HepG2 (cell line): ENCODE measurements around the gene NOL4L. TPM values are rescaled to one million over a fixed set of nuclear protein-coding genes. Genes with fewer than 3 reads are reported as not detected.

Source experiments
- HIVEP1 ChIP-seq: sonication (generic); formaldehyde crosslinking; IDR thresholded peaks from 2 replicates; pipeline ENCODE4 v1.4.0; 2020; ENCODE audit warnings: mild to moderate bottlenecking, missing genetic modification reagents
- HNRNPH1 ChIP-seq: fragments of 200-400 bp; formaldehyde crosslinking; optimal IDR thresholded peaks from 2 replicates; pipeline ENCODE3; 2017; ENCODE audit warnings: mild to moderate bottlenecking, low read depth, low read length
- JDP2 ChIP-seq: sonication (generic); formaldehyde crosslinking; IDR thresholded peaks from 2 replicates; pipeline ENCODE4 v1.8.1; 2022; ENCODE audit warnings: missing genetic modification reagents, borderline replicate concordance
- JUN ChIP-seq: sonication (generic); formaldehyde crosslinking; IDR thresholded peaks from 2 replicates; pipeline ENCODE4 v1.4.0; 2020; ENCODE audit warnings: mild to moderate bottlenecking, missing genetic modification reagents
- KAT7 ChIP-seq: IDR thresholded peaks from 2 replicates; pipeline ENCODE4 v1.6.1; 2018; ENCODE audit warnings: borderline replicate concordance, missing compliant biosample characterization
- PCBP2 ChIP-seq: fragments of 200-400 bp; formaldehyde crosslinking; optimal IDR thresholded peaks from 2 replicates; pipeline ENCODE3; 2018; ENCODE audit warnings: low read length, low read depth; ENCODE audit not compliant: poor library complexity, severe bottlenecking
- RELA ChIP-seq: sonication (generic); formaldehyde crosslinking; IDR thresholded peaks from 2 replicates; pipeline ENCODE4 v1.4.0; 2020; ENCODE audit warnings: missing genetic modification reagents
- SMAD3 ChIP-seq: sonication (generic); formaldehyde crosslinking; IDR thresholded peaks from 2 replicates; pipeline ENCODE4 v1.4.0; 2020; ENCODE audit warnings: missing genetic modification reagents
- TFE3 ChIP-seq: IDR thresholded peaks from 2 replicates; pipeline ENCODE4 v1.6.1; 2016
- ZFP36L1 ChIP-seq: sonication (generic); formaldehyde crosslinking; IDR thresholded peaks from 2 replicates; pipeline ENCODE4 v1.8.0; 2022; ENCODE audit warnings: mild to moderate bottlenecking, missing genetic modification reagents, moderate library complexity
- ZMYM2 ChIP-seq: sonication (generic); formaldehyde crosslinking; IDR thresholded peaks from 2 replicates; pipeline ENCODE4 v1.8.0; 2022; ENCODE audit warnings: mild to moderate bottlenecking, missing genetic modification reagents
- ZNF138 ChIP-seq: sonication (generic); formaldehyde crosslinking; IDR thresholded peaks from 2 replicates; pipeline ENCODE4 v1.5.0; 2020; ENCODE audit warnings: mild to moderate bottlenecking, low read depth, missing genetic modification reagents
- ZNF264 ChIP-seq: sonication (generic); formaldehyde crosslinking; IDR thresholded peaks from 2 replicates; pipeline ENCODE4 v1.4.0; 2020; ENCODE audit warnings: missing genetic modification reagents
- ZNF333 ChIP-seq: sonication (generic); formaldehyde crosslinking; IDR thresholded peaks from 2 replicates; pipeline ENCODE4 v1.4.0; 2020; ENCODE audit warnings: mild to moderate bottlenecking, missing genetic modification reagents, borderline replicate concordance
- ZNF382 ChIP-seq: sonication (generic); formaldehyde crosslinking; IDR thresholded peaks from 2 replicates; pipeline ENCODE4 v1.5.0; 2020; ENCODE audit warnings: missing genetic modification reagents, mild to moderate bottlenecking, borderline replicate concordance
- ZNF557 ChIP-seq: sonication (generic); formaldehyde crosslinking; IDR thresholded peaks from 2 replicates; pipeline ENCODE4 v1.4.0; 2020; ENCODE audit warnings: missing genetic modification reagents
- polyA plus RNA-seq, 8 experiments: library from polyadenylated mRNA; depleted of rRNA in 3 of 8; stranded (reverse) in 7 of 8; unstranded in 1 of 8; fragments of >200 nt; fragmentation: Illumina TruSeq in 4 of 8; extraction: Trizol in 4 of 8; gene quantifications; 2 replicates each; pipeline versions ENCODE4 v1.2.1 to v1.2.3, GENCODE V29; 2011 to 2016; ENCODE audit warnings: low read depth in 4 of 8, missing spikeins in 1 of 8, mixed read lengths in 1 of 8; ENCODE audit not compliant: insufficient read depth in 1 of 8
- total RNA-seq, 5 experiments: library from RNA; depleted of rRNA; stranded (reverse); fragments of >200 nt; fragmentation: Illumina TruSeq; extraction: Trizol; gene quantifications; 2 replicates each; pipeline ENCODE4 v1.2.3, GENCODE V29; 2016; ENCODE audit warnings: low read depth in 1 of 5
- TF ChIP-seq, protein P1 (sequence below): sonication (generic); formaldehyde crosslinking; IDR thresholded peaks from 2 replicates; pipeline ENCODE4 v1.4.0; 2020; ENCODE audit warnings: missing genetic modification reagents
- TF ChIP-seq, protein P2 (sequence below): IDR thresholded peaks from 2 replicates; pipeline ENCODE4 v1.6.1; 2016; ENCODE audit warnings: missing biosample characterization, missing genetic modification reagents, low read depth
- TF ChIP-seq, protein P3 (sequence below): fragments of 450-650 bp; IDR thresholded peaks from 2 replicates; pipeline ENCODE4 v1.6.1; 2016
- TF ChIP-seq, protein P4 (sequence below): sonication (generic); formaldehyde crosslinking; IDR thresholded peaks from 2 replicates; pipeline ENCODE4 v1.5.0; 2020; ENCODE audit warnings: mild to moderate bottlenecking, missing genetic modification reagents, borderline replicate concordance

NOL4L gene
- total and polyA plus RNA-seq, 2 of the 13 experiments (the other 11 are each of a cell fraction or from before 2014, with no cell fraction given), result 16.6 to 35.4 TPM

DNA sequence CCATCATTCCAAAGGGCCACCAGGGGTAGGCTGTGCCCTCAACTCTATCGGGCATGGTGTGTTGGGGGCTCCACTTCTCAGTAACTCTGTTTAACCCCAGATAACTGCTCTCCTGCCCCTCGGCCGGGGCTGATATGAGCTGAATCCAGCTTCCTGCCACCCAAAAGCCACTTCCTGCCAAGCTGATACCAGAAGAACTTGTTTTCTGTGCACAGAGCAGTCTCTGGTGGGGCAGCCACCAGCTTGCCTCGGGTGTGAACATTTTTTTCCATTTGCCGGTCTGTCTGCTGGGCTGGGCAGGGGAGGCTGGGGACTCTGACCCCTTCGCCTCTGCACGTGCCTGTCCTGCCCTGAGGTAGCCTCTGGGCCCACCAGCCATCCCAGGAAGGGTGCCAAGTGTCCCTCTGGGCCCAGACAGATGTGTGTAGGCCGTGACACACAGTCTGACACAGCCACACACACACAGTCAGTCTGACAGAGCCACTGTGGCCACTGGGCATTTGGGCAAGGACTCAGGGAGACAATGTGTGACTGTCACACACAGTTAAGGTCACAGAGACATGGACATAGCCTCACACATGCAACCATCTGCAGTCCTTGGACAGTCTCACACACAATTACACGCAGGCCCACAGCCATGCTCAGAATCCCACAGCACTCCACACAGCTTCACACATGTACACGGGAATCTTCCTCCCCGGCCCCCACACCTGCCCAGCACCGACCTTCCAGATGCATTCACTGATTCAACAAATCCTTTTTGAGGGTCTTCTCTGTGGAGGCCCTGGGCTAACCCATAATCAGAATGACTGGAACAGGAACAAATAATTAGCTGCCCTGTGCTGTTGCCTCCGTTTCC, 45.1 kb downstream of the NOL4L start (continued):
- TF ChIP-seq PCBP2, result no peak
- TF ChIP-seq ZNF264 (CRISPR knock-in tag), result peak; percentile 81; the same call in 1 of the 2 replicates
- TF ChIP-seq HNRNPH1, result no peak
- TF ChIP-seq, protein P1, sequence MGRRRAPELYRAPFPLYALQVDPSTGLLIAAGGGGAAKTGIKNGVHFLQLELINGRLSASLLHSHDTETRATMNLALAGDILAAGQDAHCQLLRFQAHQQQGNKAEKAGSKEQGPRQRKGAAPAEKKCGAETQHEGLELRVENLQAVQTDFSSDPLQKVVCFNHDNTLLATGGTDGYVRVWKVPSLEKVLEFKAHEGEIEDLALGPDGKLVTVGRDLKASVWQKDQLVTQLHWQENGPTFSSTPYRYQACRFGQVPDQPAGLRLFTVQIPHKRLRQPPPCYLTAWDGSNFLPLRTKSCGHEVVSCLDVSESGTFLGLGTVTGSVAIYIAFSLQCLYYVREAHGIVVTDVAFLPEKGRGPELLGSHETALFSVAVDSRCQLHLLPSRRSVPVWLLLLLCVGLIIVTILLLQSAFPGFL (CRISPR knock-in tag), result no peak
- TF ChIP-seq TFE3 (CRISPR knock-in tag), result peak; percentile 92
- peak; percentile 70; the same call in 1 of the 2 replicates for TF ChIP-seq SMAD3 (CRISPR knock-in tag)
- TF ChIP-seq, protein P2, sequence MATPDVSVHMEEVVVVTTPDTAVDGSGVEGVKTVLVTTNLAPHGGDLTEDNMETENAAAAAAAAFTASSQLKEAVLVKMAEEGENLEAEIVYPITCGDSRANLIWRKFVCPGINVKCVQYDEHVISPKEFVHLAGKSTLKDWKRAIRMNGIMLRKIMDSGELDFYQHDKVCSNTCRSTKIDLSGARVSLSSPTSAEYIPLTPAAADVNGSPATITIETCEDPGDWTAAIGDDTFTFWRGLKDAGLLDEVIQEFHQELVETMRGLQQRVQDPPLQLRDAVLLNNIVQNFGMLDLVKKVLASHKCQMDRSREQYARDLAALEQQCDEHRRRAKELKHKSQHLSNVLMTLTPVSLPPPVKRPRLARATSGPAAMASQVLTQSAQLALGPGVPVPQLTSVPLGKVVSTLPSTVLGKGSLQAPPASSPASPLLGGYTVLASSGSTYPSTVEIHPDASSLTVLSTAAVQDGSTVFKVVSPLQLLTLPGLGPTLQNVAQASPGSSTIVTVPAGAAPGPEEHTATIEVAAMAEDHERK, result no peak
- TF ChIP-seq, protein P3, sequence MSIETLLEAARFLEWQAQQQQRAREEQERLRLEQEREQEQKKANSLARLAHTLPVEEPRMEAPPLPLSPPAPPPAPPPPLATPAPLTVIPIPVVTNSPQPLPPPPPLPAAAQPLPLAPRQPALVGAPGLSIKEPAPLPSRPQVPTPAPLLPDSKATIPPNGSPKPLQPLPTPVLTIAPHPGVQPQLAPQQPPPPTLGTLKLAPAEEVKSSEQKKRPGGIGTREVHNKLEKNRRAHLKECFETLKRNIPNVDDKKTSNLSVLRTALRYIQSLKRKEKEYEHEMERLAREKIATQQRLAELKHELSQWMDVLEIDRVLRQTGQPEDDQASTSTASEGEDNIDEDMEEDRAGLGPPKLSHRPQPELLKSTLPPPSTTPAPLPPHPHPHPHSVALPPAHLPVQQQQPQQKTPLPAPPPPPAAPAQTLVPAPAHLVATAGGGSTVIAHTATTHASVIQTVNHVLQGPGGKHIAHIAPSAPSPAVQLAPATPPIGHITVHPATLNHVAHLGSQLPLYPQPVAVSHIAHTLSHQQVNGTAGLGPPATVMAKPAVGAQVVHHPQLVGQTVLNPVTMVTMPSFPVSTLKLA, result no peak
- TF ChIP-seq KAT7 (CRISPR knock-in tag), result no peak
- TF ChIP-seq ZNF382 (CRISPR knock-in tag), result no peak
- peak; percentile 85 for TF ChIP-seq HIVEP1 (CRISPR knock-in tag)
- TF ChIP-seq ZNF138 (CRISPR knock-in tag), result peak; percentile 0; the same call in 1 of the 2 replicates
- peak; percentile 27; the same call in 1 of the 2 replicates for TF ChIP-seq RELA (CRISPR knock-in tag)
- TF ChIP-seq ZNF333 (CRISPR knock-in tag), result no peak
- TF ChIP-seq, protein P4, sequence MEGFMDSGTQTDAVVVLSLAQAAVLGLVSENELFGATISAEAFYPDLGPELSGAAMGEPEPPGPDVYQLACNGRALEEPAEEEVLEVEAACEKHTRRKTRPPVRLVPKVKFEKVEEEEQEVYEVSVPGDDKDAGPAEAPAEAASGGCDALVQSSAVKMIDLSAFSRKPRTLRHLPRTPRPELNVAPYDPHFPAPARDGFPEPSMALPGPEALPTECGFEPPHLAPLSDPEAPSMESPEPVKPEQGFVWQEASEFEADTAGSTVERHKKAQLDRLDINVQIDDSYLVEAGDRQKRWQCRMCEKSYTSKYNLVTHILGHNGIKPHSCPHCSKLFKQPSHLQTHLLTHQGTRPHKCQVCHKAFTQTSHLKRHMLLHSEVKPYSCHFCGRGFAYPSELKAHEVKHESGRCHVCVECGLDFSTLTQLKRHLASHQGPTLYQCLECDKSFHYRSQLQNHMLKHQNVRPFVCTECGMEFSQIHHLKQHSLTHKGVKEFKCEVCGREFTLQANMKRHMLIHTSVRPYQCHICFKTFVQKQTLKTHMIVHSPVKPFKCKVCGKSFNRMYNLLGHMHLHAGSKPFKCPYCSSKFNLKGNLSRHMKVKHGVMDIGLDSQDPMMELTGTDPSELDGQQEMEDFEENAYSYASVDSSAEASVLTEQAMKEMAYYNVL, result peak; percentile 86
- TF ChIP-seq JUN (CRISPR knock-in tag), result peak; percentile 71; the same call in 1 of the 2 replicates
- peak; percentile 92 for TF ChIP-seq ZMYM2 (CRISPR knock-in tag)
- no peak; the same call in 1 of the 2 replicates for TF ChIP-seq JDP2 (CRISPR knock-in tag)
- no peak for TF ChIP-seq ZNF557 (CRISPR knock-in tag)
- TF ChIP-seq ZFP36L1 (CRISPR knock-in tag), result peak; percentile 70; the same call in 1 of the 2 replicates
